RWPE2 (cell line): ENCODE data around the gene SOS1.
"Not testable (repeated sequence)": the region's sequence is repeated elsewhere in the genome, so short reads cannot be mapped to it uniquely, and the experiment has no call there.

Experiments
- ATAC-seq: fragments of 200-7000 bp; cut with Tn5 transposase; 3 replicates; pipeline ENCODE4 v1.9.1; 2021; ENCODE audit warnings: low read depth
- DNase-seq: peaks from one replicate; pipeline ENCODE4 v3.0.0-alpha.2; 2020; ENCODE audit warnings: low spot score
- H3K27ac ChIP-seq: fragments of 450-650 bp; 2 replicates; pipeline ENCODE4 v1.5.1; 2017; ENCODE audit warnings: mild to moderate bottlenecking; ENCODE audit not compliant: poor library complexity, severe bottlenecking
- H3K27me3 ChIP-seq: fragments of 250-450 bp; sonication (Bioruptor Pico); 2 replicates; pipeline ENCODE4 v1.5.1; 2021; ENCODE audit warnings: mild to moderate bottlenecking, moderate library complexity; ENCODE audit not compliant: insufficient read depth, poor library complexity, severe bottlenecking
- H3K36me3 ChIP-seq: fragments of 250-450 bp; sonication (Bioruptor Pico); 2 replicates; pipeline ENCODE4 v1.5.1; 2020; ENCODE audit warnings: low read depth, mild to moderate bottlenecking, moderate library complexity
- H3K4me1 ChIP-seq: fragments of 250-450 bp; sonication (Bioruptor Pico); 2 replicates; pipeline ENCODE4 v1.5.1; 2021; ENCODE audit warnings: mild to moderate bottlenecking, moderate library complexity; ENCODE audit not compliant: insufficient read depth, poor library complexity, severe bottlenecking
- H3K4me3 ChIP-seq: fragments of 250-450 bp; sonication (Bioruptor Pico); 2 replicates; pipeline ENCODE4 v1.5.1; 2021; ENCODE audit warnings: mild to moderate bottlenecking, moderate library complexity; ENCODE audit not compliant: severe bottlenecking
- H3K9me3 ChIP-seq: fragments of 250-450 bp; sonication (Bioruptor Pico); 2 replicates; pipeline ENCODE4 v1.5.1; 2021; ENCODE audit warnings: mild to moderate bottlenecking, moderate library complexity; ENCODE audit not compliant: severe bottlenecking
- CTCF ChIP-seq: fragments of 450-650 bp; IDR thresholded peaks from one replicate; pipeline ENCODE4 v1.5.1; 2017; ENCODE audit warnings: mild to moderate bottlenecking, moderate library complexity; ENCODE audit not compliant: poor library complexity, severe bottlenecking

The SOS1 gene

GRCh38 chr2:38945911-38946310, 174.9 kb downstream of the SOS1 start:
- H3K4me3 ChIP-seq: no peak overlapping the region
- no peaks in the 10 kb centered on the region for H3K36me3 ChIP-seq
- H3K27ac ChIP-seq: no peak overlapping the region
- no peaks in the 10 kb centered on the region for H3K9me3 ChIP-seq
- H3K27me3 ChIP-seq: no peaks in the 10 kb centered on the region
- no peak for TF ChIP-seq CTCF
- no peak for DNase-seq
- no peak for ATAC-seq
- H3K4me1 ChIP-seq: no peaks in the 10 kb centered on the region

- no peaks in the 10 kb centered on the region for H3K27me3 ChIP-seq
- H3K4me1 ChIP-seq: no peaks in the 10 kb centered on the region
- no peak overlapping the region for H3K27ac ChIP-seq
- no peak for TF ChIP-seq CTCF
- H3K9me3 ChIP-seq: no peaks in the 10 kb centered on the region
- DNase-seq: no peak
- no peak for ATAC-seq
- H3K36me3 ChIP-seq: no peaks in the 10 kb centered on the region
- no peak overlapping the region for H3K4me3 ChIP-seq
Measured at GRCh38 chr2:38945372-38945771, 175.5 kb downstream of the SOS1 start.

- Histone ChIP-seq H3K4me1 (no peaks in the 10 kb centered on the region), H3K4me3 (no peak overlapping the region), H3K27ac (no peak overlapping the region), H3K27me3 (no peaks in the 10 kb centered on the region), H3K36me3 (no peaks in the 10 kb centered on the region), H3K9me3 (no peaks in the 10 kb centered on the region)
- no peak for ATAC-seq
- DNase-seq: no peak
- no peak for TF ChIP-seq CTCF
Measured at GRCh38 chr2:38943784-38944183, 177.1 kb downstream of the SOS1 start.

- no peaks in the 10 kb centered on the region for H3K36me3 ChIP-seq
- H3K4me1 ChIP-seq: no peaks in the 10 kb centered on the region
- H3K9me3 ChIP-seq: no peaks in the 10 kb centered on the region
- ATAC-seq: no peak
- TF ChIP-seq CTCF: no peak
- H3K27ac ChIP-seq: no peak overlapping the region
- no peak overlapping the region for H3K4me3 ChIP-seq
- no peak for DNase-seq
- no peaks in the 10 kb centered on the region for H3K27me3 ChIP-seq
Measured at GRCh38 chr2:38940746-38941145, 180.1 kb downstream of the SOS1 start.

GRCh38 chr2:38937548-38937947, 183.3 kb downstream of the SOS1 start:
- ATAC-seq (no peak), DNase-seq (no peak)
- Histone ChIP-seq H3K27ac (no peak overlapping the region), H3K36me3 (no peaks in the 10 kb centered on the region), H3K4me3 (no peak overlapping the region), H3K9me3 (no peaks in the 10 kb centered on the region), H3K4me1 (no peaks in the 10 kb centered on the region), H3K27me3 (no peaks in the 10 kb centered on the region)
- no peak for TF ChIP-seq CTCF

GRCh38 chr2:38936516-38936915, 184.3 kb downstream of the SOS1 start:
- not testable (repeated sequence) for H3K4me1 ChIP-seq, ATAC-seq, H3K27ac ChIP-seq, H3K27me3 ChIP-seq, H3K9me3 ChIP-seq, DNase-seq, H3K36me3 ChIP-seq, H3K4me3 ChIP-seq
